Nephron progenitor cell (in vitro differentiated cells): ENCODE measurements around the gene HECTD1.

ENCODE experiments used
- DNase-seq: peaks from one replicate; pipeline ENCODE4 v3.0.0; 2021
- H3K27ac Mint-ChIP-seq: 2 replicates; pipeline ENCODE4 v1.8.0; 2021; ENCODE audit warnings: mild to moderate bottlenecking, moderate library complexity, mixed read lengths
- H3K27me3 Mint-ChIP-seq: 2 replicates; pipeline ENCODE4 v1.8.0; 2021; ENCODE audit warnings: mild to moderate bottlenecking, low read depth, mixed read lengths; ENCODE audit not compliant: poor library complexity
- H3K36me3 Mint-ChIP-seq: 2 replicates; pipeline ENCODE4 v1.8.0; 2021; ENCODE audit warnings: low read depth, mixed read lengths
- H3K4me1 Mint-ChIP-seq: 2 replicates; pipeline ENCODE4 v1.8.0; 2021; ENCODE audit warnings: mixed read lengths
- H3K4me3 Mint-ChIP-seq: 2 replicates; pipeline ENCODE4 v1.8.0; 2021; ENCODE audit warnings: mild to moderate bottlenecking, moderate library complexity, mixed read lengths
- H3K9me3 Mint-ChIP-seq: 2 replicates; pipeline ENCODE4 v1.8.0; 2021; ENCODE audit warnings: mild to moderate bottlenecking, moderate library complexity, mixed read lengths
- CTCF ChIP-seq: fragments of 200-600 bp; sonication (generic); IDR thresholded peaks from 2 replicates; pipeline ENCODE4 v1.5.0; 2021; ENCODE audit warnings: antibody characterized with exemption

HECTD1 gene

GRCh38 chr14:31229009-31229408, 21.4 kb upstream of the HECTD1 start:
- no peak overlapping the region for H3K27ac Mint-ChIP-seq
- H3K36me3 Mint-ChIP-seq, result no peaks in the 10 kb centered on the region
- DNase-seq, result no peak
- H3K4me3 Mint-ChIP-seq, result no peak overlapping the region
- H3K27me3 Mint-ChIP-seq, result peaks cover 8% of the 10 kb centered on the region
- no peaks in the 10 kb centered on the region for H3K4me1 Mint-ChIP-seq
- no peaks in the 10 kb centered on the region for H3K9me3 Mint-ChIP-seq
- TF ChIP-seq CTCF, result no peak

GRCh38 chr14:31228533-31228932, 20.9 kb upstream of the HECTD1 start:
- no peaks in the 10 kb centered on the region for H3K9me3 Mint-ChIP-seq
- no peak for TF ChIP-seq CTCF
- H3K27me3 Mint-ChIP-seq, result peaks cover 8% of the 10 kb centered on the region
- DNase-seq, result no peak
- no peak overlapping the region for H3K4me3 Mint-ChIP-seq
- H3K36me3 Mint-ChIP-seq, result no peaks in the 10 kb centered on the region
- no peaks in the 10 kb centered on the region for H3K4me1 Mint-ChIP-seq
- H3K27ac Mint-ChIP-seq, result no peak overlapping the region

- H3K4me3 Mint-ChIP-seq, result no peak overlapping the region
- no peaks in the 10 kb centered on the region for H3K4me1 Mint-ChIP-seq
- no peak for TF ChIP-seq CTCF
- no peaks in the 10 kb centered on the region for H3K9me3 Mint-ChIP-seq
- peaks cover 8% of the 10 kb centered on the region for H3K27me3 Mint-ChIP-seq
- DNase-seq, result no peak
- no peaks in the 10 kb centered on the region for H3K36me3 Mint-ChIP-seq
- no peak overlapping the region for H3K27ac Mint-ChIP-seq
These were observed 17.2 kb upstream of the HECTD1 start for GRCh38 chr14:31224808-31225207.

GRCh38 chr14:31223331-31223730, 15.7 kb upstream of the HECTD1 start:
- Mint-ChIP-seq H3K27me3 (peaks cover 14% of the 10 kb centered on the region), H3K4me3 (no peak overlapping the region), H3K36me3 (no peaks in the 10 kb centered on the region), H3K9me3 (no peaks in the 10 kb centered on the region), H3K4me1 (no peaks in the 10 kb centered on the region), H3K27ac (no peak overlapping the region)
- DNase-seq, result no peak
- no peak for TF ChIP-seq CTCF

DNA sequence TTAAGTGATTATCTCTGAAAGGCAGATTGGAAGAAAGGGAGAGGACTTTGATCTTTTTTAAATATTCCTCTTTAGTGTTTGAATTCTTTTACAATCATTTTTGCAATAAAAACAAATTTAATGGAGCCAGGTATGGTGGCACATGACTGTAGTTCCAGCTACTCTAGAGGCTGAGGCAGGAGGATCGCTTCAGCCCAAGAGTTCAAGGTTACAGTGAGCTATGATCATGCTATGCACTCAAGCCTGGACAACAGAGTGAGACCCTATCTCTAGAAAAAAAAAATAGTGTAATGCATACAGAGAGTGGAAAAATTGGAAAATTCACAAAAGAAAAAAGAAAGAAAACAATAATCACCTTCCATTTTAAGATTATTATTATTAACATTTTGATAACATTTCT, 15.2 kb upstream of the HECTD1 start:
- H3K27me3 Mint-ChIP-seq, result peaks cover 14% of the 10 kb centered on the region
- no peak overlapping the region for H3K4me3 Mint-ChIP-seq
- no peak for DNase-seq
- no peaks in the 10 kb centered on the region for H3K36me3 Mint-ChIP-seq
- no peaks in the 10 kb centered on the region for H3K4me1 Mint-ChIP-seq
- TF ChIP-seq CTCF, result no peak
- H3K27ac Mint-ChIP-seq, result no peak overlapping the region
- H3K9me3 Mint-ChIP-seq, result no peaks in the 10 kb centered on the region

DNA sequence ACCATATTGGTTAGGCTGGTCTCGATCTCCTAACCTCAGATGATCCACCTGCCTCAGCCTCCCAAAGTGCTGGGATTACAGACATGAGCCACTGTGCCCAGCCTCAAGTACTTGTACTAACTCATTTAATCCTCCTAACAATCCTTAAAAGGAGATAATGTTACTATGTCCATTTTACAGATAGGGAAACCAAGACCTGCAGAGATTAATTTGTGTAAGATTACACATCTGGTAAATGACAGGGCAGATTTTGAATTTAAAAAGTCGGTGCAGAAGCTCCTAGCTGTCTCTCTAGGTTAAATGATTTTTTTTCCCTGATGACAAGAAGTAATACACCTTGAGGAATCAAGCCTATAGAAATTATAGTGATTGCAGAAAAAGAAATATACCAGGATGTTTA, 13.7 kb upstream of the HECTD1 start:
- H3K4me1 Mint-ChIP-seq, result no peaks in the 10 kb centered on the region
- H3K27ac Mint-ChIP-seq, result no peak overlapping the region
- DNase-seq, result no peak
- H3K36me3 Mint-ChIP-seq, result no peaks in the 10 kb centered on the region
- no peaks in the 10 kb centered on the region for H3K9me3 Mint-ChIP-seq
- no peak overlapping the region for H3K4me3 Mint-ChIP-seq
- no peak for TF ChIP-seq CTCF
- peaks cover 14% of the 10 kb centered on the region for H3K27me3 Mint-ChIP-seq
